Raji (cell line): Measurements from ENCODE around the gene ZNF512.

Source experiments
- POLR2A ChIP-seq: IDR thresholded peaks from 2 replicates; pipeline ENCODE4 v1.6.1; 2011; ENCODE audit warnings: low read depth, low read length, control low read depth; ENCODE audit not compliant: insufficient read depth

ZNF512 gene

GRCh38 chr2:27663285-27664153 is 80.7 kb downstream of the ZNF512 start, which contains the start of the genes SLC4A1AP and SUPT7L:
Gene SLC4A1AP, plus strand, starts transcription at chr2:27663889. Its CDS starts 26 bp downstream, at chr2:27663915.
Gene SUPT7L, minus strand, starts transcription at chr2:27663614. Its CDS starts 1,422 bp downstream, at chr2:27662192.
- peak; percentile 82 for TF ChIP-seq POLR2A

GRCh38 chr2:27664154-27664574 is 81.3 kb downstream of the ZNF512 start:
- TF ChIP-seq POLR2A = no peak

- no peak for TF ChIP-seq POLR2A
These were observed 82.0 kb downstream of the ZNF512 start for GRCh38 chr2:27664622-27665363.

DNA sequence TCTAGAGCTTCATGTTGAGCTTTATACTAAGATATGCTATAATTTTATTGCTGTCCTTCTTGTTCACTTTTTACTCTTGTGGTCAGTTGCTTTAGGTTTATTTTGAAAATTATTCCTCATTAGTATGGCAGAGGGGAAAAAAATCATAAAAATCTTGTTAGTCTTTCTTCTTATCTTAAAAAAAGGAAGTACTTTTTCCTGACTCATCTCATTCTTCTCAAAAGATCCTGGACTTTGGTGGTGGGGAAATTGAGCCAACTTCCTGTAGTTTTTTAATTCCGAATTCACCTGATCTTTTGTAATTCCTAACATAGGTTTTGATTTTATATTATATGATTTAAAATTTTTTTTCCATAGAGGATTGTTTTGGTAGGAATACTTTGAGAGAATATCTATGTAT is 84.6 kb downstream of the ZNF512 start:
- no peak for TF ChIP-seq POLR2A

DNA sequence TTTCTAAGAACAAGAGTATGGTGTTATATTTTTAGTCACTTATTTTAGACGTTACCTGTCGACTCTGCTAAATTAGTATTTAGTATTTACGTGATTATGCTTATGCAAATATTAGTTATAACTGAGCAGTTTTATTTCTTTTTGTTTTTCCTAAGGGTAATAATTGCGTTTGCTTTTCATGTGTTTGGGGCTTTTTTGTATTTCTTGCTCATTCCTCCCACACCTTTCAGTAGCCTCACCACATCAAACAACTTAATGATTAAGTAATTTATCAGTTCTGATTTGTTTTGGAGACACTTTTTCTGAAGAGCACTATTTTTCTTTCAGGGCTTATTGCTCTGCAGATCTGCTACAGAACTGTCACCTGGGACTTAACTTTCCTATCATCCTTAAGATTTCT is 88.4 kb downstream of the ZNF512 start:
- TF ChIP-seq POLR2A = no peak
